ENCODE data around the gene RCE1.
"Not testable (repeated sequence)": the region's sequence is repeated elsewhere in the genome, so short reads cannot be mapped to it uniquely, and the experiment has no call there.

- TF ChIP-seq, protein P1, sequence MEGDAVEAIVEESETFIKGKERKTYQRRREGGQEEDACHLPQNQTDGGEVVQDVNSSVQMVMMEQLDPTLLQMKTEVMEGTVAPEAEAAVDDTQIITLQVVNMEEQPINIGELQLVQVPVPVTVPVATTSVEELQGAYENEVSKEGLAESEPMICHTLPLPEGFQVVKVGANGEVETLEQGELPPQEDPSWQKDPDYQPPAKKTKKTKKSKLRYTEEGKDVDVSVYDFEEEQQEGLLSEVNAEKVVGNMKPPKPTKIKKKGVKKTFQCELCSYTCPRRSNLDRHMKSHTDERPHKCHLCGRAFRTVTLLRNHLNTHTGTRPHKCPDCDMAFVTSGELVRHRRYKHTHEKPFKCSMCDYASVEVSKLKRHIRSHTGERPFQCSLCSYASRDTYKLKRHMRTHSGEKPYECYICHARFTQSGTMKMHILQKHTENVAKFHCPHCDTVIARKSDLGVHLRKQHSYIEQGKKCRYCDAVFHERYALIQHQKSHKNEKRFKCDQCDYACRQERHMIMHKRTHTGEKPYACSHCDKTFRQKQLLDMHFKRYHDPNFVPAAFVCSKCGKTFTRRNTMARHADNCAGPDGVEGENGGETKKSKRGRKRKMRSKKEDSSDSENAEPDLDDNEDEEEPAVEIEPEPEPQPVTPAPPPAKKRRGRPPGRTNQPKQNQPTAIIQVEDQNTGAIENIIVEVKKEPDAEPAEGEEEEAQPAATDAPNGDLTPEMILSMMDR (IDR thresholded peaks at IDR 0.05 in 4 of 5, conservative IDR thresholded peaks at IDR 0.05 in 1 of 5): not testable (repeated sequence)
- not testable (repeated sequence) for TF ChIP-seq POLR2A (IDR thresholded peaks at IDR 0.05)
Measured at GRCh38 chr11:66824573-66824972, 18.7 kb upstream of the RCE1 start.
